CD14-positive monocyte (primary cell): Measurements from ENCODE around the gene FGF14. TPM values are rescaled to one million over a fixed set of nuclear protein-coding genes. Genes with fewer than 3 reads are reported as not detected.

Source experiments
- DNase-seq, 3 donors: peaks; one replicate each; pipeline ENCODE4 v3.0.0-alpha.2; 2011 to 2022
- H2AFZ ChIP-seq: 2 replicates; pipeline ENCODE4 v1.6.0; 2012; ENCODE audit warnings: mild to moderate bottlenecking, low read depth, low read length, inconsistent platforms; ENCODE audit not compliant: insufficient read depth, poor library complexity, severe bottlenecking
- H3K27ac ChIP-seq, 2 donors: 1 replicate in 1 of 2; 2 replicates in 1 of 2; pipeline ENCODE4 v1.5.1; 2012 to 2013; ENCODE audit warnings: low read length in 2 of 2, control low read depth in 1 of 2, inconsistent platforms in 1 of 2, low read depth in 1 of 2, mild to moderate bottlenecking in 1 of 2
- H3K27me3 ChIP-seq, 2 donors: one replicate each; pipeline versions ENCODE4 v1.6.0 to v1.6.1; 2011 to 2013; ENCODE audit warnings: low read length in 2 of 2; ENCODE audit not compliant: control insufficient read depth in 2 of 2, insufficient read depth in 2 of 2
- H3K36me3 ChIP-seq, 2 donors: replicated peaks in 1 of 2; 1 replicate in 1 of 2; 2 replicates in 1 of 2; pipeline versions ENCODE4 v1.5.1 to v1.6.1; 2012 to 2013; ENCODE audit warnings: low read length in 2 of 2, control low read depth in 1 of 2, inconsistent platforms in 1 of 2, mild to moderate bottlenecking in 1 of 2; ENCODE audit not compliant: insufficient read depth in 2 of 2, control insufficient read depth in 1 of 2
- H3K4me1 ChIP-seq, 2 donors: 1 replicate in 1 of 2; 2 replicates in 1 of 2; pipeline versions ENCODE4 v1.5.1 to v1.6.1; 2012 to 2013; ENCODE audit warnings: low read length in 2 of 2, control low read depth in 1 of 2, inconsistent platforms in 1 of 2, mild to moderate bottlenecking in 1 of 2, moderate library complexity in 1 of 2; ENCODE audit not compliant: insufficient read depth in 2 of 2, control insufficient read depth in 1 of 2
- H3K4me2 ChIP-seq: replicated peaks from 2 replicates; pipeline ENCODE3; 2012; ENCODE audit warnings: low read length, moderate library complexity, mild to moderate bottlenecking; ENCODE audit not compliant: poor library complexity, severe bottlenecking; ENCODE audit errors: extremely low read depth
- H3K4me3 ChIP-seq, 3 experiments: fragments of 200-600 bp in 1 of 3; sonication (generic) in 1 of 3; replicated peaks in 1 of 3; 1 replicate in 2 of 3; 2 replicates in 1 of 3; pipeline ENCODE4 v1.5.1; 2011 to 2013; ENCODE audit warnings: low read length in 3 of 3, mild to moderate bottlenecking in 3 of 3, control low read depth in 2 of 3, low read depth in 2 of 3, inconsistent platforms in 1 of 3, moderate library complexity in 1 of 3
- H3K79me2 ChIP-seq: 2 replicates; pipeline ENCODE4 v1.6.0; 2012; ENCODE audit warnings: mild to moderate bottlenecking, control low read depth, inconsistent platforms, low read length, moderate library complexity; ENCODE audit not compliant: insufficient read depth
- H3K9ac ChIP-seq: 2 replicates; pipeline ENCODE4 v1.6.0; 2017; ENCODE audit warnings: low read length, mild to moderate bottlenecking; ENCODE audit not compliant: insufficient read depth, poor library complexity, severe bottlenecking
- H3K9me3 ChIP-seq, 2 donors: replicated peaks in 1 of 2; 1 replicate in 1 of 2; 2 replicates in 1 of 2; pipeline versions ENCODE4 v1.5.1 to v1.6.1; 2012 to 2013; ENCODE audit warnings: low read length in 2 of 2, control low read depth in 1 of 2; ENCODE audit not compliant: control insufficient read depth in 1 of 2, insufficient read depth in 1 of 2
- H4K20me1 ChIP-seq: 2 replicates; pipeline ENCODE4 v1.6.0; 2012; ENCODE audit warnings: mild to moderate bottlenecking, low read length, control low read depth, moderate library complexity; ENCODE audit not compliant: insufficient read depth
- H3K27ac Mint-ChIP-seq, 7 donors: one replicate each; pipeline ENCODE4 v1.8.0; 2020; ENCODE audit warnings: mild to moderate bottlenecking in 7 of 7, mixed read lengths in 7 of 7, moderate library complexity in 6 of 7, inconsistent platforms in 2 of 7
- H3K27me3 Mint-ChIP-seq, 3 donors: one replicate each; pipeline ENCODE4 v1.8.0; 2021 to 2022; ENCODE audit warnings: low read depth in 3 of 3, mild to moderate bottlenecking in 3 of 3, mixed read lengths in 3 of 3, moderate library complexity in 3 of 3, inconsistent platforms in 1 of 3
- H3K36me3 Mint-ChIP-seq, 2 donors: one replicate each; pipeline ENCODE4 v1.8.0; 2020; ENCODE audit warnings: mixed read lengths in 2 of 2, inconsistent platforms in 1 of 2, mild to moderate bottlenecking in 1 of 2
- H3K4me1 Mint-ChIP-seq: one replicate; pipeline ENCODE4 v1.8.0; 2020; ENCODE audit warnings: mild to moderate bottlenecking, mixed read lengths
- H3K4me3 Mint-ChIP-seq, 2 donors: one replicate each; pipeline ENCODE4 v1.8.0; 2020; ENCODE audit warnings: mild to moderate bottlenecking in 2 of 2, mixed read lengths in 2 of 2, moderate library complexity in 1 of 2
- H3K9me3 Mint-ChIP-seq, 7 donors: one replicate each; pipeline ENCODE4 v1.8.0; 2020 to 2022; ENCODE audit warnings: mixed read lengths in 7 of 7, mild to moderate bottlenecking in 6 of 7, moderate library complexity in 6 of 7, inconsistent platforms in 2 of 7
- WGBS: methylation state at CpG from one replicate; pipeline ENCODE4 v1.1.5; 2013; ENCODE audit warnings: missing lambda C conversion rate; ENCODE audit not compliant: insufficient coverage; 5-methylcytosine and 5-hydroxymethylcytosine counted together
- intact Hi-C, 2 donors: fragments of 100-400 bp; cut with micrococcal nuclease; formaldehyde crosslinking; loops; one replicate each; pipeline versions ENCODE4 v1.15.0 to v1.15.1; 2023
- polyA plus RNA-seq, 3 donors: library from polyadenylated mRNA; depleted of rRNA in 1 of 3; unstranded in 2 of 3; stranded (reverse) in 1 of 3; fragments of 300-500 nt in 2 of 3; fragments of >200 nt in 1 of 3; fragmentation: Illumina TruSeq in 2 of 3; gene quantifications; 1 replicate in 2 of 3; 2 replicates in 1 of 3; pipeline ENCODE4 v1.2.3, GENCODE V29; 2012 to 2021
- TF ChIP-seq, protein P1 (sequence below): fragments of 200-600 bp; IDR thresholded peaks from one replicate; pipeline ENCODE4 v1.8.0; 2022; ENCODE audit warnings: antibody characterized with exemption, mild to moderate bottlenecking

The FGF14 gene
- polyA plus RNA-seq, 3 donors: not detected

DNA sequence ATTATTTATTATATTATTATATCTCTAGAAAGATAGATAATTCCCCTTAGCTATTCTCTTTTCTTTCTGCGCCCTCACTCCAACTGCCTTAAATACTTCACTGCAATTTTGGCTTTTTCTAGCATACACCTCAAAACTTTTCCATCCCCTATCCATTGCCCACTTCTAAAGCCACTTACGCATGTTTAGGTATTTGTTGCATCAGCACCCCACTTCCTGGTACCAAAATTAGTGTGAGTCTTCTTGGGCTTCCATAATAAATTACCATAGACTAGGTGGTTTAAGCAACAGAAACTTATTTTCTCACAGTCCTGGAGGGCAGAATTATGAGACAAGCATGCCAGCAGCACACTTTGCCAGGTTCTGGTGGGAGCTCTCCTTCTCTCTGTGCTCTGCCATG lies 209.0 kb downstream of the FGF14 start:
- Histone ChIP-seq H3K4me2 (no peak overlapping the region), H3K27me3 (no peaks in the 10 kb centered on the region), H3K27ac (no peak overlapping the region), H3K36me3 (no peaks in the 10 kb centered on the region), H4K20me1 (no peaks in the 10 kb centered on the region), H3K4me3 (no peak overlapping the region), H3K79me2 (no peaks in the 10 kb centered on the region), H2AFZ (no peak overlapping the region), H3K9ac (no peak overlapping the region), H3K9me3 (peaks cover 0 to 4% of the 10 kb centered on the region in 2 donors), H3K4me1 (no peaks in the 10 kb centered on the region)
- Mint-ChIP-seq H3K4me1 (no peaks in the 10 kb centered on the region), H3K9me3 (peaks cover 0 to 9% (median 0%) of the 10 kb centered on the region in 7 donors), H3K27me3 (peaks cover 0 to 1% (median 0%) of the 10 kb centered on the region in 3 donors), H3K27ac (no peak overlapping the region), H3K36me3 (no peaks in the 10 kb centered on the region), H3K4me3 (no peak overlapping the region)
- intact Hi-C loops: no loop called here
- TF ChIP-seq, protein P1, sequence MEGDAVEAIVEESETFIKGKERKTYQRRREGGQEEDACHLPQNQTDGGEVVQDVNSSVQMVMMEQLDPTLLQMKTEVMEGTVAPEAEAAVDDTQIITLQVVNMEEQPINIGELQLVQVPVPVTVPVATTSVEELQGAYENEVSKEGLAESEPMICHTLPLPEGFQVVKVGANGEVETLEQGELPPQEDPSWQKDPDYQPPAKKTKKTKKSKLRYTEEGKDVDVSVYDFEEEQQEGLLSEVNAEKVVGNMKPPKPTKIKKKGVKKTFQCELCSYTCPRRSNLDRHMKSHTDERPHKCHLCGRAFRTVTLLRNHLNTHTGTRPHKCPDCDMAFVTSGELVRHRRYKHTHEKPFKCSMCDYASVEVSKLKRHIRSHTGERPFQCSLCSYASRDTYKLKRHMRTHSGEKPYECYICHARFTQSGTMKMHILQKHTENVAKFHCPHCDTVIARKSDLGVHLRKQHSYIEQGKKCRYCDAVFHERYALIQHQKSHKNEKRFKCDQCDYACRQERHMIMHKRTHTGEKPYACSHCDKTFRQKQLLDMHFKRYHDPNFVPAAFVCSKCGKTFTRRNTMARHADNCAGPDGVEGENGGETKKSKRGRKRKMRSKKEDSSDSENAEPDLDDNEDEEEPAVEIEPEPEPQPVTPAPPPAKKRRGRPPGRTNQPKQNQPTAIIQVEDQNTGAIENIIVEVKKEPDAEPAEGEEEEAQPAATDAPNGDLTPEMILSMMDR: no peak
- DNase-seq: no peak
- no CpG with 5 or more reads among the region's 2 CpGs for WGBS

DNA sequence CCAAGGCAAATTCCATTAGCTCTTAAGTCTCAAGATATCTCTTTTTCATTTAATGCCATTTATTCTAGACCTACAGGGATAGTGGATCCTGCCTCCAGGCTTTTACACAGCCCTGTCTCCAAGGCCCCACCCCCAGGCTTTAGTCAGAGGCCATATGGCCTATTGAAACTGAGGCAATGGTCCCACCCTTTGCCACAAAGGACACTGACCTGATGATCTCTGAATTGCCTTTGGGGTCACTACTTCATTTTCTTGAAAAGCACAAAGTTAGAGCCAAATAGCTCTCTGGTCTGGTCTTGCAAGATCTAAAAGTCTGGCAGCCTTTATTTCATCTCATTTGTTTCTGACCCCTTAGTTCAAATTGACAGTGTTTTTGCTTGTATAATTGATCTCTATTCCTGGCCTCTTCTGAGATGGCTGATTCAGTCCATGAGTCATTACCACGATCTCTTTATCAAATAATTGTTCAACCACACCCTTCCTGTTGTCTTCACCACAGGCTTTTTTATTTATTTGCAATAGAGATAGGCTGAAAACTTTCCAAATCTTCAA lies 209.8 kb downstream of the FGF14 start:
- no peak overlapping the region for H3K4me3 ChIP-seq
- peaks cover 0 to 9% (median 0%) of the 10 kb centered on the region in 7 donors for H3K9me3 Mint-ChIP-seq
- peaks cover 0 to 1% (median 0%) of the 10 kb centered on the region in 3 donors for H3K27me3 Mint-ChIP-seq
- H3K9ac ChIP-seq: no peak overlapping the region
- no peak for DNase-seq
- no peaks in the 10 kb centered on the region for H3K36me3 ChIP-seq
- H3K4me2 ChIP-seq: no peak overlapping the region
- no peaks in the 10 kb centered on the region for H4K20me1 ChIP-seq
- no peaks in the 10 kb centered on the region for H3K4me1 Mint-ChIP-seq
- H3K27me3 ChIP-seq: no peaks in the 10 kb centered on the region
- H3K27ac ChIP-seq: no peak overlapping the region
- H3K9me3 ChIP-seq: peaks cover 0 to 4% of the 10 kb centered on the region in 2 donors
- no peak overlapping the region for H3K27ac Mint-ChIP-seq
- H3K4me1 ChIP-seq: no peaks in the 10 kb centered on the region
- no peaks in the 10 kb centered on the region for H3K79me2 ChIP-seq
- intact Hi-C loops: no loop called here
- H3K4me3 Mint-ChIP-seq: no peak overlapping the region
- H3K36me3 Mint-ChIP-seq: no peaks in the 10 kb centered on the region
- no CpG with 5 or more reads among the region's 1 CpG for WGBS
- TF ChIP-seq, protein P1: no peak
- no peak overlapping the region for H2AFZ ChIP-seq
